Thoracic aorta (tissue), 2 donors: Measurements from ENCODE around the gene ABCA1. TPM values are rescaled to one million over a fixed set of nuclear protein-coding genes. Genes with fewer than 3 reads are reported as not detected.

Experiments
- ATAC-seq: fragments of 150-250 bp; one replicate; pipeline ENCODE4 v1.8.0; 2017; ENCODE audit warnings: low read depth; ENCODE audit not compliant: insufficient number of reproducible peaks, low FRiP score
- DNase-seq: peaks from one replicate; pipeline ENCODE4 v3.0.0-alpha.2; 2020; ENCODE audit warnings: low spot score
- H3K27ac ChIP-seq, 2 donors: fragments of 200-600 bp; sonication (generic); 1 replicate in 1 of 2; 2 replicates in 1 of 2; pipeline ENCODE4 v1.5.1; 2016; ENCODE audit warnings: mild to moderate bottlenecking in 2 of 2, moderate library complexity in 2 of 2
- H3K27me3 ChIP-seq: fragments of 200-600 bp; sonication (generic); replicated peaks from 2 replicates; pipeline ENCODE4 v1.6.0; 2016; ENCODE audit warnings: mild to moderate bottlenecking; ENCODE audit not compliant: insufficient read depth
- H3K36me3 ChIP-seq: fragments of 200-600 bp; sonication (generic); one replicate; pipeline ENCODE4 v1.5.1; 2016
- H3K4me1 ChIP-seq, 2 donors: fragments of 200-600 bp; sonication (generic); 1 replicate in 1 of 2; 2 replicates in 1 of 2; pipeline versions ENCODE4 v1.5.1 to v1.6.0; 2016; ENCODE audit warnings: low read depth in 2 of 2, mild to moderate bottlenecking in 1 of 2; ENCODE audit not compliant: control insufficient read depth in 1 of 2
- H3K4me3 ChIP-seq: fragments of 200-600 bp; sonication (generic); 2 replicates; pipeline ENCODE4 v1.5.1; 2016; ENCODE audit warnings: mild to moderate bottlenecking
- H3K9me3 ChIP-seq: fragments of 200-600 bp; sonication (generic); 2 replicates; pipeline ENCODE4 v1.5.1; 2016
- CTCF ChIP-seq: fragments of 200-600 bp; sonication (generic); IDR thresholded peaks from one replicate; pipeline ENCODE4 v1.5.1; 2019; ENCODE audit warnings: antibody characterized with exemption
- total RNA-seq, 2 donors: library from RNA; depleted of rRNA; stranded (reverse); fragments of >200 nt; gene quantifications; one replicate each; pipeline versions ENCODE4 v1.1.0 to v1.2.3, GENCODE V29; 2016

Gene ABCA1
- total RNA-seq, 2 donors from 2014 or later, result 48.1 to 79.7 TPM

GRCh38 chr9:104849023-104849422, 78.9 kb downstream of the ABCA1 start:
- H3K4me3 ChIP-seq, result no peak overlapping the region
- no peak for TF ChIP-seq CTCF
- H3K27ac ChIP-seq, result no peak overlapping the region
- peaks cover 7% of the 10 kb centered on the region in 2 donors for H3K4me1 ChIP-seq
- H3K36me3 ChIP-seq, result no peaks in the 10 kb centered on the region
- DNase-seq (no peak), ATAC-seq (no peak)
- H3K9me3 ChIP-seq, result no peaks in the 10 kb centered on the region
- H3K27me3 ChIP-seq, result no peaks in the 10 kb centered on the region

- H3K4me1 ChIP-seq, result no peaks in the 10 kb centered on the region
- no peak overlapping the region for H3K27ac ChIP-seq
- DNase-seq (no peak), ATAC-seq (no peak)
- no peak overlapping the region for H3K4me3 ChIP-seq
- no peaks in the 10 kb centered on the region for H3K27me3 ChIP-seq
- no peak for TF ChIP-seq CTCF
- H3K36me3 ChIP-seq, result peaks cover 12% of the 10 kb centered on the region
- no peaks in the 10 kb centered on the region for H3K9me3 ChIP-seq
Observed at GRCh38 chr9:104844710-104845109, 83.2 kb downstream of the ABCA1 start.

GRCh38 chr9:104843644-104844240, 84.2 kb downstream of the ABCA1 start:
- DNase-seq, result no peak
- Histone ChIP-seq H3K27me3 (no peaks in the 10 kb centered on the region), H3K9me3 (no peaks in the 10 kb centered on the region), H3K36me3 (peaks cover 12% of the 10 kb centered on the region), H3K27ac (no peak overlapping the region), H3K4me1 (no peaks in the 10 kb centered on the region), H3K4me3 (no peak overlapping the region)
- ATAC-seq, result no peak
- no peak for TF ChIP-seq CTCF

GRCh38 chr9:104842698-104843097, 85.3 kb downstream of the ABCA1 start:
- DNase-seq (no peak), ATAC-seq (no peak)
- no peak for TF ChIP-seq CTCF
- Histone ChIP-seq H3K27ac (no peak overlapping the region), H3K27me3 (no peaks in the 10 kb centered on the region), H3K4me1 (no peaks in the 10 kb centered on the region), H3K36me3 (peaks cover 12% of the 10 kb centered on the region), H3K4me3 (no peak overlapping the region), H3K9me3 (no peaks in the 10 kb centered on the region)

- H3K27me3 ChIP-seq, result no peaks in the 10 kb centered on the region
- no peaks in the 10 kb centered on the region for H3K4me1 ChIP-seq
- H3K9me3 ChIP-seq, result no peaks in the 10 kb centered on the region
- H3K27ac ChIP-seq, result no peak overlapping the region
- H3K36me3 ChIP-seq, result peaks cover 21% of the 10 kb centered on the region
- H3K4me3 ChIP-seq, result no peak overlapping the region
- TF ChIP-seq CTCF, result no peak
- no peak for DNase-seq
- no peak for ATAC-seq
Observed at GRCh38 chr9:104841601-104842141, 86.3 kb downstream of the ABCA1 start.
